NCI-H1105 (cell line): Measurements from ENCODE around the gene ACVR1.
"Not testable (repeated sequence)": the region's sequence is repeated elsewhere in the genome, so short reads cannot be mapped to it uniquely, and the experiment has no call there.

ENCODE experiments used
- DNase-seq: peaks from one replicate; lab custom pipeline; 2025; lab: John Stamatoyannopoulos, UW

The ACVR1 gene

GRCh38 chr2:157826644-157827043 is 49.5 kb downstream of the ACVR1 start:
- DNase-seq = not testable (repeated sequence)

- DNase-seq = no peak
Measured at GRCh38 chr2:157825885-157826284, 50.2 kb downstream of the ACVR1 start.

- no peak for DNase-seq
Measured at GRCh38 chr2:157822993-157823392, 53.1 kb downstream of the ACVR1 start.

- DNase-seq = no peak
Measured at GRCh38 chr2:157822533-157822932, 53.6 kb downstream of the ACVR1 start.

GRCh38 chr2:157821519-157822131 is 54.5 kb downstream of the ACVR1 start:
- no peak for DNase-seq

GRCh38 chr2:157820193-157820592 is 55.9 kb downstream of the ACVR1 start:
- no peak for DNase-seq

GRCh38 chr2:157819761-157820160 is 56.4 kb downstream of the ACVR1 start:
- no peak for DNase-seq

GRCh38 chr2:157818227-157818626 is 57.9 kb downstream of the ACVR1 start:
- no peak for DNase-seq

- no peak for DNase-seq
Measured at GRCh38 chr2:157815421-157815820, 60.7 kb downstream of the ACVR1 start.

- no peak for DNase-seq
Measured at GRCh38 chr2:157813467-157813866, 62.7 kb downstream of the ACVR1 start.

- DNase-seq = no peak
Measured at GRCh38 chr2:157810037-157810436, 66.1 kb downstream of the ACVR1 start.

GRCh38 chr2:157809212-157809611 is 66.9 kb downstream of the ACVR1 start:
- no peak for DNase-seq

GRCh38 chr2:157808421-157808820 is 67.7 kb downstream of the ACVR1 start:
- DNase-seq = no peak

GRCh38 chr2:157806426-157807077 is 69.6 kb downstream of the ACVR1 start:
- no peak for DNase-seq

- DNase-seq = no peak
Measured at GRCh38 chr2:157805519-157805918, 70.6 kb downstream of the ACVR1 start.

GRCh38 chr2:157804355-157804754 is 71.8 kb downstream of the ACVR1 start:
- DNase-seq = no peak

- no peak for DNase-seq
Measured at GRCh38 chr2:157803952-157804351, 72.2 kb downstream of the ACVR1 start.

GRCh38 chr2:157803476-157803875 is 72.7 kb downstream of the ACVR1 start:
- no peak for DNase-seq

GRCh38 chr2:157800838-157801495 is 75.2 kb downstream of the ACVR1 start:
- no peak for DNase-seq

GRCh38 chr2:157793053-157793612 is 83.0 kb downstream of the ACVR1 start:
- DNase-seq = no peak

- no peak for DNase-seq
Measured at GRCh38 chr2:157792335-157793052, 83.6 kb downstream of the ACVR1 start.

- no peak for DNase-seq
Measured at GRCh38 chr2:157790780-157791179, 85.3 kb downstream of the ACVR1 start.
